Suprapubic skin (tissue), 4 donors: ENCODE results near the gene MAGI1. TPM values are rescaled to one million over a fixed set of nuclear protein-coding genes. Genes with fewer than 3 reads are reported as not detected.

Experiments
- DNase-seq, 2 donors: peaks; one replicate each; pipeline ENCODE4 v3.0.0-alpha.2; 2019; ENCODE audit warnings: low spot score in 2 of 2
- H3K27ac ChIP-seq: fragments of 200-600 bp; sonication (generic); one replicate; pipeline ENCODE4 v1.5.1; 2019
- H3K27me3 ChIP-seq: fragments of 200-600 bp; sonication (generic); one replicate; pipeline ENCODE4 v1.5.1; 2019
- H3K36me3 ChIP-seq: fragments of 200-600 bp; sonication (generic); one replicate; pipeline ENCODE4 v1.5.1; 2019
- H3K4me1 ChIP-seq: fragments of 200-600 bp; sonication (generic); one replicate; pipeline ENCODE4 v1.5.1; 2019
- H3K4me3 ChIP-seq: fragments of 200-600 bp; sonication (generic); one replicate; pipeline ENCODE4 v1.5.1; 2019; ENCODE audit warnings: mild to moderate bottlenecking
- H3K9me3 ChIP-seq: fragments of 200-600 bp; sonication (generic); one replicate; pipeline ENCODE4 v1.5.1; 2019
- CTCF ChIP-seq, 2 donors: fragments of 200-600 bp in 1 of 2; fragments of 450-650 bp in 1 of 2; sonication (generic) in 1 of 2; IDR thresholded peaks; one replicate each; pipeline ENCODE4 v1.5.1; 2016 to 2019; ENCODE audit warnings: antibody characterized with exemption in 2 of 2, mild to moderate bottlenecking in 1 of 2, moderate library complexity in 1 of 2
- EP300 ChIP-seq: sonication (generic); formaldehyde crosslinking; IDR thresholded peaks from one replicate; pipeline ENCODE4 v1.6.1; 2017; ENCODE audit warnings: antibody characterized with exemption
- POLR2A ChIP-seq, 2 donors: fragments of 450-650 bp; IDR thresholded peaks; one replicate each; pipeline ENCODE4 v1.6.1; 2017; ENCODE audit warnings: antibody characterized with exemption in 2 of 2, mild to moderate bottlenecking in 2 of 2, moderate library complexity in 2 of 2
- POLR2AphosphoS5 ChIP-seq, 3 donors: sonication (generic); formaldehyde crosslinking; IDR thresholded peaks; one replicate each; pipeline ENCODE4 v1.6.1; 2017; ENCODE audit warnings: antibody characterized with exemption in 3 of 3
- WGBS: methylation state at CpG from one replicate; pipeline ENCODE4 v1.1.5; 2018; 5-methylcytosine and 5-hydroxymethylcytosine counted together
- total RNA-seq, 4 donors: library from RNA; depleted of rRNA; stranded (reverse); fragments of >200 nt; gene quantifications; one replicate each; pipeline ENCODE4 v1.1.0, GENCODE V29; 2016

MAGI1 gene
- total RNA-seq, 4 donors from 2014 or later = 37.9 to 71.5 (median 48.6) TPM

- no peak for DNase-seq
Observed at GRCh38 chr3:65596571-65597225, 442.0 kb downstream of the MAGI1 start.

GRCh38 chr3:65596029-65596300, 442.8 kb downstream of the MAGI1 start:
- 72% methylated on average over 5 of the region's 5 CpGs for WGBS
- no peaks in the 10 kb centered on the region for H3K36me3 ChIP-seq
- no peak for DNase-seq

More at GRCh38 chr3:65596571-65597225, 442.0 kb downstream of the MAGI1 start:
- peaks cover 16% of the 10 kb centered on the region for H3K4me1 ChIP-seq
- 34% methylated on average over 13 of the region's 13 CpGs for WGBS
- H3K36me3 ChIP-seq = no peaks in the 10 kb centered on the region
- peaks cover 14% of the 10 kb centered on the region for H3K27me3 ChIP-seq
- no peak overlapping the region for H3K27ac ChIP-seq
- no peak for TF ChIP-seq CTCF (IDR thresholded peaks at IDR 0.05)
- TF ChIP-seq EP300 = no peak
- no peak for TF ChIP-seq POLR2AphosphoS5 (IDR thresholded peaks at IDR 0.05)
- no peak for TF ChIP-seq POLR2A (IDR thresholded peaks at IDR 0.05)
- H3K9me3 ChIP-seq = no peaks in the 10 kb centered on the region
- peak overlapping the region; percentile 34 for H3K4me3 ChIP-seq

GRCh38 chr3:65595222-65596028, 443.3 kb downstream of the MAGI1 start:
- H3K4me1 ChIP-seq = peaks cover 16% of the 10 kb centered on the region
- H3K9me3 ChIP-seq = no peaks in the 10 kb centered on the region
- peaks cover 14% of the 10 kb centered on the region for H3K27me3 ChIP-seq
- no peaks in the 10 kb centered on the region for H3K36me3 ChIP-seq
- WGBS = 82% methylated on average over 8 of the region's 8 CpGs
- TF ChIP-seq POLR2A (IDR thresholded peaks at IDR 0.05) (no peak), POLR2AphosphoS5 (IDR thresholded peaks at IDR 0.05) (no peak), CTCF (IDR thresholded peaks at IDR 0.05) (no peak)
- no peak overlapping the region for H3K27ac ChIP-seq
- H3K4me3 ChIP-seq = no peak overlapping the region
- no peak for DNase-seq

More at GRCh38 chr3:65596029-65596300, 442.8 kb downstream of the MAGI1 start:
- TF ChIP-seq EP300 = no peak
- TF ChIP-seq POLR2A (IDR thresholded peaks at IDR 0.05) = no peak
- TF ChIP-seq CTCF (IDR thresholded peaks at IDR 0.05) = no peak
- TF ChIP-seq POLR2AphosphoS5 (IDR thresholded peaks at IDR 0.05) = no peak
- no peak overlapping the region for H3K27ac ChIP-seq
- no peaks in the 10 kb centered on the region for H3K9me3 ChIP-seq
- H3K27me3 ChIP-seq = peaks cover 14% of the 10 kb centered on the region
- H3K4me1 ChIP-seq = peaks cover 16% of the 10 kb centered on the region
- H3K4me3 ChIP-seq = no peak overlapping the region

- Histone ChIP-seq H3K27ac (no peak overlapping the region), H3K27me3 (peaks cover 14% of the 10 kb centered on the region), H3K4me3 (no peak overlapping the region), H3K4me1 (peaks cover 16% of the 10 kb centered on the region), H3K9me3 (no peaks in the 10 kb centered on the region), H3K36me3 (no peaks in the 10 kb centered on the region)
- TF ChIP-seq POLR2AphosphoS5 (IDR thresholded peaks at IDR 0.05) (no peak), CTCF (IDR thresholded peaks at IDR 0.05) (no peak), EP300 (no peak)
- DNase-seq = no peak
- WGBS = 82% methylated on average over 4 of the region's 4 CpGs
Observed at GRCh38 chr3:65593780-65594752, 444.7 kb downstream of the MAGI1 start.
